Brain microvascular endothelial cell (primary cell): Measurements from ENCODE around the gene GRPR.

Experiments used
- DNase-seq: peaks from one replicate; pipeline ENCODE4 v3.0.0-alpha.2; 2020
- H3K27ac ChIP-seq: fragments of 250-450 bp; sonication (Bioruptor Pico); 2 replicates; pipeline ENCODE4 v1.5.1; 2020; ENCODE audit warnings: mild to moderate bottlenecking, moderate library complexity
- H3K27me3 ChIP-seq: fragments of 250-450 bp; sonication (Bioruptor Pico); replicated peaks from 2 replicates; pipeline ENCODE4 v1.5.1; 2020; ENCODE audit warnings: mild to moderate bottlenecking
- H3K36me3 ChIP-seq: fragments of 250-450 bp; sonication (Bioruptor Pico); replicated peaks from 2 replicates; pipeline ENCODE4 v1.5.1; 2020; ENCODE audit warnings: mild to moderate bottlenecking
- H3K4me3 ChIP-seq: 2 replicates; pipeline ENCODE4 v1.5.1; 2011; ENCODE audit warnings: low read depth, mild to moderate bottlenecking, control low read depth, low read length, moderate library complexity
- CTCF ChIP-seq: IDR thresholded peaks from 2 replicates; pipeline ENCODE4 v1.5.1; 2011; ENCODE audit warnings: low read depth, mild to moderate bottlenecking, moderate library complexity, low read length, control low read depth, inconsistent platforms; ENCODE audit errors: missing control alignments
- in situ Hi-C: cut with HindIII; loops from 2 replicates; pipeline ENCODE4 v1.10.0; 2017; ENCODE audit warnings: low sequenced_read_pairs, low pct_ligation_motif_present

The GRPR gene

GRCh38 chrX:16112428-16112827, 10.9 kb upstream of the GRPR start:
- in situ Hi-C loops, result no loop called here
- no peak for DNase-seq
- H3K27me3 ChIP-seq, result no peaks in the 10 kb centered on the region
- no peak overlapping the region for H3K4me3 ChIP-seq
- TF ChIP-seq CTCF, result peak; percentile 37
- no peak overlapping the region for H3K27ac ChIP-seq
- H3K36me3 ChIP-seq, result no peaks in the 10 kb centered on the region

GRCh38 chrX:16113978-16114565, 9.3 kb upstream of the GRPR start:
- TF ChIP-seq CTCF, result no peak
- Histone ChIP-seq H3K27ac (no peak overlapping the region), H3K36me3 (no peaks in the 10 kb centered on the region), H3K27me3 (no peaks in the 10 kb centered on the region), H3K4me3 (no peak overlapping the region)
- in situ Hi-C loops, result no loop called here
- DNase-seq, result no peak

- no peak overlapping the region for H3K27ac ChIP-seq
- no peak overlapping the region for H3K4me3 ChIP-seq
- no peaks in the 10 kb centered on the region for H3K36me3 ChIP-seq
- no peaks in the 10 kb centered on the region for H3K27me3 ChIP-seq
- no peak for TF ChIP-seq CTCF
- peak; percentile 81 for DNase-seq
- in situ Hi-C loops, result no loop called here
These were observed 8.8 kb upstream of the GRPR start for GRCh38 chrX:16114611-16115010.

- TF ChIP-seq CTCF, result no peak
- H3K36me3 ChIP-seq, result no peaks in the 10 kb centered on the region
- DNase-seq, result no peak
- no peaks in the 10 kb centered on the region for H3K27me3 ChIP-seq
- no peak overlapping the region for H3K4me3 ChIP-seq
- H3K27ac ChIP-seq, result no peak overlapping the region
- in situ Hi-C loops, result no loop called here
These were observed 3.8 kb upstream of the GRPR start for GRCh38 chrX:16119353-16120220.

GRCh38 chrX:16120431-16120830, 2.9 kb upstream of the GRPR start:
- no peak overlapping the region for H3K27ac ChIP-seq
- no peak for DNase-seq
- TF ChIP-seq CTCF, result no peak
- no peak overlapping the region for H3K4me3 ChIP-seq
- no peaks in the 10 kb centered on the region for H3K27me3 ChIP-seq
- in situ Hi-C loops, result no loop called here
- H3K36me3 ChIP-seq, result no peaks in the 10 kb centered on the region
